H9 (cell line): ENCODE measurements around the gene UPK2. TPM values are rescaled to one million over a fixed set of nuclear protein-coding genes. Genes with fewer than 3 reads are reported as not detected.

ENCODE experiments used
- DNase-seq: peaks from one replicate; pipeline ENCODE4 v3.0.0-alpha.2; 2017
- H2AFZ ChIP-seq: one replicate; pipeline ENCODE4 v1.6.1; 2013; ENCODE audit warnings: mild to moderate bottlenecking, low read length, control low read depth, moderate library complexity
- H2AK5ac ChIP-seq: 2 replicates; pipeline ENCODE4 v1.6.1; 2013; ENCODE audit warnings: low read length, control low read depth, mixed read lengths; ENCODE audit not compliant: insufficient read length
- H2BK120ac ChIP-seq: one replicate; pipeline ENCODE4 v1.6.1; 2013; ENCODE audit warnings: low read depth, mild to moderate bottlenecking, low read length, control low read depth, inconsistent platforms; ENCODE audit not compliant: poor library complexity, severe bottlenecking
- H2BK12ac ChIP-seq: 2 replicates; pipeline ENCODE4 v1.6.1; 2013; ENCODE audit warnings: low read length, control low read depth, mixed read lengths, low read depth; ENCODE audit not compliant: insufficient read length
- H2BK15ac ChIP-seq: 2 replicates; pipeline ENCODE4 v1.6.1; 2013; ENCODE audit warnings: low read depth, low read length, control low read depth
- H2BK20ac ChIP-seq: one replicate; pipeline ENCODE4 v1.6.1; 2013; ENCODE audit warnings: low read depth, mild to moderate bottlenecking, low read length, control low read depth, inconsistent platforms; ENCODE audit not compliant: poor library complexity, severe bottlenecking
- H2BK5ac ChIP-seq: 2 replicates; pipeline ENCODE4 v1.6.1; 2013; ENCODE audit warnings: low read length, control low read depth, mixed read lengths; ENCODE audit not compliant: insufficient read length
- H3K14ac ChIP-seq: 2 replicates; pipeline ENCODE4 v1.6.1; 2013; ENCODE audit warnings: low read length, control low read depth; ENCODE audit not compliant: insufficient read depth
- H3K18ac ChIP-seq: 2 replicates; pipeline ENCODE4 v1.6.1; 2013; ENCODE audit warnings: low read depth, mild to moderate bottlenecking, mixed read lengths, low read length, control low read depth; ENCODE audit not compliant: insufficient read length
- H3K23ac ChIP-seq: 2 replicates; pipeline ENCODE4 v1.6.1; 2013; ENCODE audit warnings: low read length, control low read depth, mixed read lengths, low read depth; ENCODE audit not compliant: insufficient read length
- H3K23me2 ChIP-seq: 2 replicates; pipeline ENCODE4 v1.6.1; 2013; ENCODE audit warnings: low read depth, mild to moderate bottlenecking, mixed read lengths, low read length, control low read depth; ENCODE audit not compliant: insufficient read length, poor library complexity, severe bottlenecking
- H3K27ac ChIP-seq: 2 replicates; pipeline ENCODE4 v1.5.1; 2013; ENCODE audit warnings: low read length, control low read depth, mixed read lengths, low read depth; ENCODE audit not compliant: insufficient read length
- H3K27me3 ChIP-seq: 2 replicates; pipeline ENCODE4 v1.6.1; 2013; ENCODE audit warnings: low read length, control low read depth, inconsistent platforms; ENCODE audit not compliant: insufficient read depth
- H3K4ac ChIP-seq: 2 replicates; pipeline ENCODE4 v1.6.1; 2013; ENCODE audit warnings: low read depth, mild to moderate bottlenecking, control low read depth, inconsistent platforms, low read length, moderate library complexity
- H3K4me1 ChIP-seq: 2 replicates; pipeline ENCODE4 v1.6.1; 2013; ENCODE audit warnings: low read length, control low read depth, inconsistent platforms; ENCODE audit not compliant: insufficient read depth
- H3K4me2 ChIP-seq: 2 replicates; pipeline ENCODE4 v1.6.1; 2013; ENCODE audit warnings: low read length, control low read depth, mixed read lengths; ENCODE audit not compliant: insufficient read length, insufficient read depth
- H3K56ac ChIP-seq: 2 replicates; pipeline ENCODE4 v1.6.1; 2013; ENCODE audit warnings: low read depth, mild to moderate bottlenecking, mixed read lengths, low read length, control low read depth; ENCODE audit not compliant: insufficient read length
- H3K79me1 ChIP-seq: 2 replicates; pipeline ENCODE4 v1.6.1; 2013; ENCODE audit warnings: low read depth, mild to moderate bottlenecking, moderate library complexity, low read length, control low read depth, inconsistent platforms; ENCODE audit not compliant: insufficient read depth, poor library complexity, severe bottlenecking
- H3K79me2 ChIP-seq: 2 replicates; pipeline ENCODE4 v1.6.1; 2013; ENCODE audit warnings: low read length, control low read depth, inconsistent platforms; ENCODE audit not compliant: insufficient read depth
- H3K9ac ChIP-seq: 2 replicates; pipeline ENCODE4 v1.6.1; 2013; ENCODE audit warnings: low read length, control low read depth, mixed read lengths; ENCODE audit not compliant: insufficient read length; ENCODE audit errors: extremely low read depth
- H3K9me3 ChIP-seq: one replicate; pipeline ENCODE4 v1.6.1; 2013; ENCODE audit warnings: low read depth, low read length, inconsistent platforms; ENCODE audit not compliant: control insufficient read depth
- H3T11ph ChIP-seq: one replicate; pipeline ENCODE4 v1.6.1; 2013; ENCODE audit warnings: mild to moderate bottlenecking, low read length, control low read depth, inconsistent platforms
- H4K20me1 ChIP-seq: one replicate; pipeline ENCODE4 v1.6.1; 2013; ENCODE audit not compliant: control insufficient read depth, insufficient read length, insufficient read depth
- H4K5ac ChIP-seq: 2 replicates; pipeline ENCODE4 v1.6.1; 2013; ENCODE audit warnings: low read depth, mild to moderate bottlenecking, mixed read lengths, low read length, control low read depth; ENCODE audit not compliant: insufficient read length
- H4K8ac ChIP-seq: replicated peaks from 2 replicates; pipeline ENCODE4 v1.6.1; 2013; ENCODE audit warnings: low read length, control low read depth, mixed read lengths, low read depth; ENCODE audit not compliant: insufficient read length
- H4K91ac ChIP-seq: 2 replicates; pipeline ENCODE4 v1.6.1; 2013; ENCODE audit warnings: low read depth, mild to moderate bottlenecking, moderate library complexity, mixed read lengths, low read length, control low read depth; ENCODE audit not compliant: insufficient read length
- H3K27ac Mint-ChIP-seq, 3 experiments: 2 replicates in 2 of 3; 3 replicates in 1 of 3; pipeline ENCODE4 v1.8.0; 2020 to 2021; ENCODE audit warnings: mixed read lengths in 3 of 3, mild to moderate bottlenecking in 1 of 3, moderate library complexity in 1 of 3
- H3K27me3 Mint-ChIP-seq: 2 replicates; pipeline ENCODE4 v1.8.0; 2021; ENCODE audit warnings: low read depth, mild to moderate bottlenecking, moderate library complexity, mixed read lengths
- H3K36me3 Mint-ChIP-seq, 3 experiments: 2 replicates in 2 of 3; 3 replicates in 1 of 3; pipeline ENCODE4 v1.8.0; 2020 to 2021; ENCODE audit warnings: low read depth in 3 of 3, mixed read lengths in 3 of 3; ENCODE audit not compliant: insufficient read depth in 1 of 3
- H3K4me1 Mint-ChIP-seq, 2 experiments: 2 replicates each; pipeline ENCODE4 v1.8.0; 2020; ENCODE audit warnings: mixed read lengths in 2 of 2
- H3K4me3 Mint-ChIP-seq, 2 experiments: 2 replicates in 1 of 2; 3 replicates in 1 of 2; pipeline ENCODE4 v1.8.0; 2020 to 2021; ENCODE audit warnings: mild to moderate bottlenecking in 2 of 2, mixed read lengths in 2 of 2, moderate library complexity in 1 of 2
- H3K9me3 Mint-ChIP-seq, 2 experiments: 2 replicates in 1 of 2; 3 replicates in 1 of 2; pipeline ENCODE4 v1.8.0; 2020; ENCODE audit warnings: mild to moderate bottlenecking in 2 of 2, mixed read lengths in 2 of 2, moderate library complexity in 1 of 2
- WGBS: extraction: QIAGEN DNeasy Blood & Tissue Kit; methylation state at CpG from one replicate; pipeline ENCODE4 v1.1.7; 2013; ENCODE audit warnings: missing lambda C conversion rate, low lambda C conversion rate, mixed read lengths; ENCODE audit not compliant: insufficient read length; ENCODE audit errors: extremely low coverage; 5-methylcytosine and 5-hydroxymethylcytosine counted together
- total RNA-seq: library from RNA; stranded (reverse); gene quantifications from 2 replicates; pipeline ENCODE4 v1.2.1, GENCODE V29; 2021
- TF ChIP-seq, protein P1 (sequence below): fragments of 200-600 bp; sonication (generic); conservative IDR thresholded peaks from 3 replicates; pipeline ENCODE4 v1.8.0; 2021; ENCODE audit warnings: antibody characterized with exemption, mild to moderate bottlenecking

The UPK2 gene
- total RNA-seq, 1 experiment from 2014 or later, result 0.33 TPM

DNA sequence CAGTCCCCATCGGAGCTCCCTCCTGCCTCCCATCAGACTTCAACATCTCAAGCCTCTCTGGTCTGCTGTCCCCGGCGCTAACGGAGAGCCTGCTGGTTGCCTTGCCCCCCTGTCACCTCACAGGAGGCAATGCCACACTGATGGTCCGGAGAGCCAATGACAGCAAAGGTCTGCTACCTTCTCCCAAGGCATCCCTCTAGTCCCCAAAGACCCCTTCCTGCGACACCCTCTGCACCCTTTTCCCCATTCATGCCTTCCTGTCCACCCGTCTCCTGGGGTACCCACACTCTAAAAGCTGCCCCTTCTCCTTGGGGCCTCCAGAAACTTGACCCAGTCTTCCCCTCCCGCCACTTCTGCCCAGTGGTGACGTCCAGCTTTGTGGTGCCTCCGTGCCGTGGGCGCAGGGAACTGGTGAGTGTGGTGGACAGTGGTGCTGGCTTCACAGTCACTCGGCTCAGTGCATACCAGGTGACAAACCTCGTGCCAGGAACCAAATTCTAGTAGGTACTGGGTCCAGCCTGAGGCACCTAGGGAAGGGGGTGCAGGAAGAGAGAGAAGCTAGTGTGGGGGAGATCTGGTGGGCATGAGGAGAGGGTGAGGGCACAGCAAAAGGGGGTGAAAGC is 860 bp downstream of the UPK2 start:
- H3K4me3 Mint-ChIP-seq, result no peak overlapping the region
- Histone ChIP-seq H2AFZ (no peak overlapping the region), H2AK5ac (no peak overlapping the region), H2BK120ac (no peak overlapping the region), H4K8ac (no peak overlapping the region), H3K4me1 (no peaks in the 10 kb centered on the region), H4K20me1 (no peaks in the 10 kb centered on the region), H3K56ac (no peak overlapping the region), H3K27me3 (no peaks in the 10 kb centered on the region), H2BK20ac (no peak overlapping the region), H2BK15ac (no peak overlapping the region), H3K27ac (no peak overlapping the region), H3K79me2 (no peaks in the 10 kb centered on the region), H2BK12ac (no peak overlapping the region), H3K9me3 (no peaks in the 10 kb centered on the region), H3K4ac (no peak overlapping the region), H3K4me2 (no peak overlapping the region), H3K23me2 (no peaks in the 10 kb centered on the region), H3K79me1 (no peaks in the 10 kb centered on the region), H4K5ac (no peak overlapping the region), H3K23ac (no peak overlapping the region), H3T11ph (no peak overlapping the region), H2BK5ac (no peak overlapping the region), H4K91ac (no peak overlapping the region), H3K18ac (no peak overlapping the region), H3K14ac (no peak overlapping the region), H3K9ac (no peak overlapping the region)
- H3K27ac Mint-ChIP-seq, result no peak overlapping the region
- H3K27me3 Mint-ChIP-seq, result peaks cover 36% of the 10 kb centered on the region
- peaks cover 12 to 17% of the 10 kb centered on the region in 2 experiments for H3K4me1 Mint-ChIP-seq
- TF ChIP-seq, protein P1, sequence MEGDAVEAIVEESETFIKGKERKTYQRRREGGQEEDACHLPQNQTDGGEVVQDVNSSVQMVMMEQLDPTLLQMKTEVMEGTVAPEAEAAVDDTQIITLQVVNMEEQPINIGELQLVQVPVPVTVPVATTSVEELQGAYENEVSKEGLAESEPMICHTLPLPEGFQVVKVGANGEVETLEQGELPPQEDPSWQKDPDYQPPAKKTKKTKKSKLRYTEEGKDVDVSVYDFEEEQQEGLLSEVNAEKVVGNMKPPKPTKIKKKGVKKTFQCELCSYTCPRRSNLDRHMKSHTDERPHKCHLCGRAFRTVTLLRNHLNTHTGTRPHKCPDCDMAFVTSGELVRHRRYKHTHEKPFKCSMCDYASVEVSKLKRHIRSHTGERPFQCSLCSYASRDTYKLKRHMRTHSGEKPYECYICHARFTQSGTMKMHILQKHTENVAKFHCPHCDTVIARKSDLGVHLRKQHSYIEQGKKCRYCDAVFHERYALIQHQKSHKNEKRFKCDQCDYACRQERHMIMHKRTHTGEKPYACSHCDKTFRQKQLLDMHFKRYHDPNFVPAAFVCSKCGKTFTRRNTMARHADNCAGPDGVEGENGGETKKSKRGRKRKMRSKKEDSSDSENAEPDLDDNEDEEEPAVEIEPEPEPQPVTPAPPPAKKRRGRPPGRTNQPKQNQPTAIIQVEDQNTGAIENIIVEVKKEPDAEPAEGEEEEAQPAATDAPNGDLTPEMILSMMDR, result no peak
- WGBS, result no CpG with 5 or more reads among the region's 14 CpGs
- no peak for DNase-seq
- no peaks in the 10 kb centered on the region for H3K9me3 Mint-ChIP-seq
- no peaks in the 10 kb centered on the region for H3K36me3 Mint-ChIP-seq
